Colonic mucosa (tissue), 4 donors: ENCODE data around the gene JAG2. TPM values are rescaled to one million over a fixed set of nuclear protein-coding genes. Genes with fewer than 3 reads are reported as not detected.
A peak's percentile ranks its signal among the peaks of the same experiment; 100 is the strongest.

Source experiments
- DNase-seq: peaks from one replicate; pipeline ENCODE4 v3.0.0-alpha.2; 2020
- H3K27ac ChIP-seq: fragments of 200-600 bp; one replicate; pipeline ENCODE4 v1.8.0; 2021
- H3K27me3 ChIP-seq: fragments of 200-600 bp; one replicate; pipeline ENCODE4 v1.8.0; 2021
- H3K36me3 ChIP-seq: fragments of 200-600 bp; one replicate; pipeline ENCODE4 v1.8.0; 2021
- H3K4me1 ChIP-seq: fragments of 200-600 bp; one replicate; pipeline ENCODE4 v1.8.0; 2021; ENCODE audit warnings: mild to moderate bottlenecking
- H3K4me3 ChIP-seq: fragments of 200-600 bp; one replicate; pipeline ENCODE4 v1.8.0; 2021
- H3K9ac ChIP-seq, 2 donors: one replicate each; pipeline ENCODE4 v1.7.0; 2013; ENCODE audit warnings: control low read depth in 2 of 2, low read depth in 2 of 2, low read length in 2 of 2
- H3K9me3 ChIP-seq: fragments of 200-600 bp; one replicate; pipeline ENCODE4 v1.8.0; 2021
- intact Hi-C: fragments of 100-400 bp; cut with DNase I; formaldehyde crosslinking; loops from one replicate; pipeline ENCODE4 v1.14.1; 2022
- total RNA-seq, 2 donors: library from RNA; stranded (reverse); fragmentation: NEBNext Ultra II Directional in 1 of 2; extraction: Animal tissue kit (Norgen Biotek cat#: 25700) in 1 of 2; gene quantifications; one replicate each; pipeline ENCODE4 v1.2.1, GENCODE V29; 2021
- TF ChIP-seq, protein P1 (sequence below): fragments of 200-600 bp; IDR thresholded peaks from one replicate; pipeline ENCODE4 v1.8.0; 2022; ENCODE audit warnings: antibody characterized with exemption, mild to moderate bottlenecking
- donor health status: healthy.
- donor health status: DM: no; HTN: no; CAD: no.
- donor health status: DM: no; HTN: no; CAD: no.

Gene JAG2
- total RNA-seq, 2 donors from 2014 or later: 8.2 to 11.0 TPM

DNA sequence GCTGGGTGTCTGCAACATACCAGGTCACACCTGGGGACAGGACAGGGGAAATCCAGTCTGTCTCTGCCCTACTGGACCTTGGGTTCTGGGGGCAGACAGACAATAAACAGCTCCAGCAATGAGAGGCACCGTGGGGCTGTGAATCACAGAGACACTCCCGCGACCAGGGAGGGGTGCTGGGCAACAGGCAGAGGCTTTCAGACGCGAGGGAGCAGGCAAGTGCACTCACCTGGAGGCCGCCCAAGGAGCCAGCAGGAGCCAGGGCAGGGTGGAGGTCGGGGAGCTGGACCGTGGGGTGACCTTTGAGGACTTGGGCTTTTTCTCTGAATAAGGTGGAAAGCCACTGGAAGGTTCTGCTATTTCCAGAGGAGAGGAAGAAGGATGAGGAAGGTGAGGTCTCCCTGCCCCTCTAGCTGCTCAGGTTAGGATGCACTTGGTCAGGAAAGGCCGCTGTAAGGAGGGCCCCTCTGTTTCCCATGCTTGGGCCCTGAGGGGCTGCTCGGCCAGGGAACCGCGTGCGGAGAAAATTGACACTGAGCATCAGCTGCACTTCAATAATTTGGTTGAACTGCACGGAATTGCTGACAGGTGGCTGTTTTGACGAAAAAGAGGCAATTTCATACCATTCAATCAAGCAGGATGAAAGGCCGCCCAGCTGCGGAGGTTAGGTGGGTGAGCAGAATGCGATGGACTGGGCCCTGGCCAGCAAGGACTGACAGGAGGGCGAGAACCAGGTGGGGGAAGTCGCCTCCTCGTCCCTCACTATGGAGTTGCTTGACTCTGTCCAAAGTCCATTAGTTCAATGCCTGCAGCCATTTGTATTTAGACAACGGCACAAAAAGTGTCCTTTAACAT lies 42.2 kb downstream of the JAG2 start:
- Histone ChIP-seq H3K9ac (no peak overlapping the region), H3K4me1 (no peaks in the 10 kb centered on the region), H3K27me3 (no peaks in the 10 kb centered on the region), H3K36me3 (no peaks in the 10 kb centered on the region), H3K4me3 (no peak overlapping the region), H3K27ac (no peak overlapping the region), H3K9me3 (no peaks in the 10 kb centered on the region)
- TF ChIP-seq, protein P1, sequence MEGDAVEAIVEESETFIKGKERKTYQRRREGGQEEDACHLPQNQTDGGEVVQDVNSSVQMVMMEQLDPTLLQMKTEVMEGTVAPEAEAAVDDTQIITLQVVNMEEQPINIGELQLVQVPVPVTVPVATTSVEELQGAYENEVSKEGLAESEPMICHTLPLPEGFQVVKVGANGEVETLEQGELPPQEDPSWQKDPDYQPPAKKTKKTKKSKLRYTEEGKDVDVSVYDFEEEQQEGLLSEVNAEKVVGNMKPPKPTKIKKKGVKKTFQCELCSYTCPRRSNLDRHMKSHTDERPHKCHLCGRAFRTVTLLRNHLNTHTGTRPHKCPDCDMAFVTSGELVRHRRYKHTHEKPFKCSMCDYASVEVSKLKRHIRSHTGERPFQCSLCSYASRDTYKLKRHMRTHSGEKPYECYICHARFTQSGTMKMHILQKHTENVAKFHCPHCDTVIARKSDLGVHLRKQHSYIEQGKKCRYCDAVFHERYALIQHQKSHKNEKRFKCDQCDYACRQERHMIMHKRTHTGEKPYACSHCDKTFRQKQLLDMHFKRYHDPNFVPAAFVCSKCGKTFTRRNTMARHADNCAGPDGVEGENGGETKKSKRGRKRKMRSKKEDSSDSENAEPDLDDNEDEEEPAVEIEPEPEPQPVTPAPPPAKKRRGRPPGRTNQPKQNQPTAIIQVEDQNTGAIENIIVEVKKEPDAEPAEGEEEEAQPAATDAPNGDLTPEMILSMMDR: no peak
- DNase-seq: no peak
- intact Hi-C loops: no loop called here

DNA sequence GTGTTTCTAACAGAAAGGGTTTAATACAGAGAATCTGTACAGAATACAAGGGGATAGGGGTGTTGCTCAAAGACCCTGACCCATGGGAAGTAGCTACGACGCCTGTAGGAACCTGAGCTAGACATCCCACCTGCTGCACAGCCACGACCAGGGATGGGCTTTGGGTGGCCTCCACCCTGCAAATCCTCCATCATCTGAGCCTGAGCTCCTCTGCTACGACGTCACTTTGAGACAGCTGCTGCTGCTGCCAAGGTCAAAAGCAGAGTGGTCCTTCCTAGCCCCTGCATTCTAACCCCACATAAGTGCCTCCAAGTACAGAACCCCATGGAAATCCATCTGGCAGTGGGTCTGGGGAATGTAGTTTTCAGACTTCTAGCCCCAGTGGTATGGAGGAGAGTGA lies 43.8 kb downstream of the JAG2 start:
- intact Hi-C loops: no loop called here
- H3K9me3 ChIP-seq: no peaks in the 10 kb centered on the region
- H3K27ac ChIP-seq: no peak overlapping the region
- H3K36me3 ChIP-seq: no peaks in the 10 kb centered on the region
- TF ChIP-seq, protein P1: no peak
- no peaks in the 10 kb centered on the region for H3K27me3 ChIP-seq
- H3K4me1 ChIP-seq: no peaks in the 10 kb centered on the region
- H3K4me3 ChIP-seq: no peak overlapping the region
- DNase-seq: no peak
- peak overlapping the region in 1 of 2 donors; percentile 23 for H3K9ac ChIP-seq

- TF ChIP-seq, protein P1: no peak
- no peaks in the 10 kb centered on the region for H3K36me3 ChIP-seq
- H3K4me3 ChIP-seq: no peak overlapping the region
- H3K9ac ChIP-seq: peak overlapping the region in 1 of 2 donors; percentile 34
- intact Hi-C loops: no loop called here
- H3K9me3 ChIP-seq: no peaks in the 10 kb centered on the region
- H3K27ac ChIP-seq: no peak overlapping the region
- no peaks in the 10 kb centered on the region for H3K4me1 ChIP-seq
- DNase-seq: no peak
- H3K27me3 ChIP-seq: no peaks in the 10 kb centered on the region
These were observed 44.4 kb downstream of the JAG2 start for GRCh38 chr14:105123981-105124765.

GRCh38 chr14:105123064-105123665 lies 45.4 kb downstream of the JAG2 start:
- Histone ChIP-seq H3K27me3 (no peaks in the 10 kb centered on the region), H3K36me3 (no peaks in the 10 kb centered on the region), H3K9ac (no peak overlapping the region), H3K4me1 (no peaks in the 10 kb centered on the region), H3K4me3 (no peak overlapping the region), H3K27ac (no peak overlapping the region), H3K9me3 (no peaks in the 10 kb centered on the region)
- DNase-seq: no peak
- TF ChIP-seq, protein P1: no peak
- intact Hi-C loops: no loop called here

- TF ChIP-seq, protein P1: no peak
- Histone ChIP-seq H3K9ac (no peak overlapping the region), H3K9me3 (no peaks in the 10 kb centered on the region), H3K4me3 (no peak overlapping the region), H3K4me1 (no peaks in the 10 kb centered on the region), H3K27ac (no peak overlapping the region), H3K36me3 (no peaks in the 10 kb centered on the region), H3K27me3 (no peaks in the 10 kb centered on the region)
- intact Hi-C loops: no loop called here
- no peak for DNase-seq
These were observed 48.5 kb downstream of the JAG2 start for GRCh38 chr14:105120056-105120455.
